Measurements from ENCODE around the gene PACRG.

PACRG gene

DNA sequence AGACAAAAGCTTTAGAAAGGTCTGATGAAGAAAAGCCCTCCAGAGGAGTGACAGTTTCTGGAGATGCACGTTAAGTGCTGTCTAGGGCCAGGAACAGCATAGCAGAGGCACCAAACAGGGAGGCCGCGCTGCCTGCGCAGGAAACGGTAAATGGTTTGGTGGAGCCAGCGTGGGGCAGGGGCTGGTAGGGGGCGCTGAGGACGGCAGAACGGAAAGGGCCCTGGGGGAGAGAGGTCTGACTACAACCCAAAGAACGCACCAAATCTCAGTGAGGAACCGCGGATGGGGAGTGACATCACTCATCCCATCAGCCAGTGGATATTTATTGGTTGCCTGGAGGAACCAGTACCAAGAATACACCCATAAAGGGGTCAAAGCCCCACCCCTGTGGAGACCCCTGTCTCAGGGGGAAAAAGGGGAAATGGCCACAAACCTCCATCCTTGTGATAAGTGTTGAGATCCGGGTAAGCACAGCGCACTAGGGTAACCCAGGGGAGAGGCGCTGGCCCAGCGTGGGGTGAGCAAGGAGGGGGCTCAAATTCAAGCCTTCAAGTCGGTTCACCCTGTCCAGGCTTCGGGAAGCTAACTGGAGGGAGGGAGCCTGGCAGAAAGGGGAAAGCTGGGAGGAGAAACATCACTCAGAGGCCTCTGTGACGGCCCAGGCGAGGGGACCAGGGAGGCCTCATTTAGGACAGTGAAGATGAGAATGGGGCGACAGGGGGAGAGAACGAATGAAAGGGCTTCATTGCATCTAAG, 437.6 kb downstream of the PACRG start:
- Mint-ChIP-seq H3K27ac (no peak overlapping the region), H3K27me3 (ENCODE audit: low read depth) (no peaks in the 10 kb centered on the region), H3K36me3 (ENCODE audit: low read depth) (no peaks in the 10 kb centered on the region), H3K4me1 (ENCODE audit: low read depth) (no peaks in the 10 kb centered on the region), H3K4me3 (no peak overlapping the region), H3K9me3 (no peaks in the 10 kb centered on the region)
- no peak for DNase-seq (ENCODE audit: low spot score)

DNA sequence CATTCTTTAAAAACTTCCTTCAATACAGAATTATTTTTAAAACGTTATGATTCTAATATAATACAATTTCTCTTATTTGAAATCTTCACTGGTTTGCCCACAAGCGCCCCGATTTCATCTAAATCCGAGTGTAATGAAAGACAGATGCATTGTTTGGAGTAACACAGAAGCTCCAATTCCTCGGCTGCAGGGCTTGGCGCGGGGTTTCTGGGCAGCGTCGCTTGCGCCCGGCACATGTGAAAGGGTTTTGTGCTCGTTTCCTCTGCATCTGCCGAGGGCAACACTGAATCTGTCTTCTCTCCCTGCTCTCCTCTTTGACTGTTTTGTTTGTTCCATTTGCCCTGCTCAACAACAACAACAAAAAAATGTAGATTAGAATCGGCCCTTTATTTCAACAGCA, 438.1 kb downstream of the PACRG start:
- Mint-ChIP-seq H3K9me3 (no peaks in the 10 kb centered on the region), H3K27ac (no peak overlapping the region), H3K36me3 (ENCODE audit: low read depth) (no peaks in the 10 kb centered on the region), H3K4me1 (ENCODE audit: low read depth) (no peaks in the 10 kb centered on the region), H3K4me3 (no peak overlapping the region), H3K27me3 (ENCODE audit: low read depth) (no peaks in the 10 kb centered on the region)
- no peak for DNase-seq (ENCODE audit: low spot score)

GRCh38 chr6:163166507-163166906, 438.7 kb downstream of the PACRG start:
- Mint-ChIP-seq H3K9me3 (no peaks in the 10 kb centered on the region), H3K36me3 (ENCODE audit: low read depth) (no peaks in the 10 kb centered on the region), H3K27ac (no peak overlapping the region), H3K4me1 (ENCODE audit: low read depth) (no peaks in the 10 kb centered on the region), H3K27me3 (ENCODE audit: low read depth) (no peaks in the 10 kb centered on the region), H3K4me3 (no peak overlapping the region)
- no peak for DNase-seq (ENCODE audit: low spot score)

- Mint-ChIP-seq H3K36me3 (ENCODE audit: low read depth) (no peaks in the 10 kb centered on the region), H3K9me3 (no peaks in the 10 kb centered on the region), H3K4me3 (no peak overlapping the region), H3K27me3 (ENCODE audit: low read depth) (no peaks in the 10 kb centered on the region), H3K4me1 (ENCODE audit: low read depth) (no peaks in the 10 kb centered on the region), H3K27ac (no peak overlapping the region)
- no peak for DNase-seq (ENCODE audit: low spot score)
These were observed 441.7 kb downstream of the PACRG start for GRCh38 chr6:163169521-163169920.

DNA sequence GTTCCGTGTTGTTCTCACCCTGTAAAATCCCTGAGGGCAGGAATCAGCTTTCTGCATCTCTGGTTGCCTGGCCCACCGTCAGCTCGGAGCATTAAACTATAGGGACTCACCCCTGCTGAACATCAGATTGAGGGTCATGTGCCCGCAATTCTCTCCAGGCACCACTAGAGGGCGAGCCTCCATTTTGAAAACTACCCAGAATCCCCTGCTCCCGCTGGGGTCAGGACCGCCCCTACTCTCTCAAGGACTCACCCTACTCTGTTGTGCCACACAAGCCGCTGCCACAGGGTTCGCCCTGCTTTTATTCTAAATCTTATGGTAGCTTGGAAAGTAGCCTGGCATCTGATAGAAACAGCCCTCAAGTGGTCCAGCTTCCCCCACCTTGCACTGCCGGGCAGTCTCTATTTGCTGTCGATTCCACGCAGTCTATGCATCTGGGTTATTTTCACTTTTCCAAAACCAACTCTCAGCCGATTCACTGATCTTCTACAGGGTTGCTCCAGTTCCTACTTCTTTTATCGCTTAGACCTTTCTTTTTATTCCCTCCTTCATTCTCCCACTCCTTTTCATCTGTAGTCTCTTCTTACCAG, 442.6 kb downstream of the PACRG start:
- Mint-ChIP-seq H3K27ac (no peak overlapping the region), H3K36me3 (ENCODE audit: low read depth) (no peaks in the 10 kb centered on the region), H3K27me3 (ENCODE audit: low read depth) (no peaks in the 10 kb centered on the region), H3K9me3 (no peaks in the 10 kb centered on the region), H3K4me1 (ENCODE audit: low read depth) (no peaks in the 10 kb centered on the region), H3K4me3 (no peak overlapping the region)
- DNase-seq (ENCODE audit: low spot score) = peak; percentile 5

GRCh38 chr6:163173741-163174140, 446.0 kb downstream of the PACRG start:
- DNase-seq (ENCODE audit: low spot score) = no peak
- no peak overlapping the region for H3K27ac Mint-ChIP-seq
- no peak overlapping the region for H3K4me3 Mint-ChIP-seq
- H3K9me3 Mint-ChIP-seq = no peaks in the 10 kb centered on the region
- H3K36me3 Mint-ChIP-seq (ENCODE audit: low read depth) = no peaks in the 10 kb centered on the region
- H3K27me3 Mint-ChIP-seq (ENCODE audit: low read depth) = no peaks in the 10 kb centered on the region
- H3K4me1 Mint-ChIP-seq (ENCODE audit: low read depth) = no peaks in the 10 kb centered on the region

DNA sequence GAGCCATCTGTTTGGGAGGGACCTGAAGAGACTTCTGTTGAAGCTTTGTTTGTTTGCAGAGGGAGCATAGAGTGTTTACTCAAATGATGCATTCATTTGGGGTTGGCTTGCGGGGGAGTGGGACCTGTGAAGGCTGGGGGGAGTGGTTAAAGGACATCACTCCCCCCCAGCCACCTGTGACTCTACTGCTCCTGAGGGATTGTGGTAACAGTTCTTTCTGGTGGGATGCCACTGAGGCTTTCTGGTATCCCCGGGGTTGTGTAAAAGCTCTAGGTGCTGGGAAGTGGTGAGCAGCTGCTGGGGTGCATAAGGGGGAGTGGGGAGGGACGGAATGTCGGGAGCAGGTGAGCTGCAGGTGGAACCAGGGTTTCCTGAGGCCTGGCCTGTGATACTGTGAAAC, 447.5 kb downstream of the PACRG start:
- H3K36me3 Mint-ChIP-seq (ENCODE audit: low read depth) = no peaks in the 10 kb centered on the region
- no peaks in the 10 kb centered on the region for H3K4me1 Mint-ChIP-seq (ENCODE audit: low read depth)
- no peaks in the 10 kb centered on the region for H3K27me3 Mint-ChIP-seq (ENCODE audit: low read depth)
- H3K27ac Mint-ChIP-seq = no peak overlapping the region
- DNase-seq (ENCODE audit: low spot score) = no peak
- no peak overlapping the region for H3K4me3 Mint-ChIP-seq
- no peaks in the 10 kb centered on the region for H3K9me3 Mint-ChIP-seq

DNA sequence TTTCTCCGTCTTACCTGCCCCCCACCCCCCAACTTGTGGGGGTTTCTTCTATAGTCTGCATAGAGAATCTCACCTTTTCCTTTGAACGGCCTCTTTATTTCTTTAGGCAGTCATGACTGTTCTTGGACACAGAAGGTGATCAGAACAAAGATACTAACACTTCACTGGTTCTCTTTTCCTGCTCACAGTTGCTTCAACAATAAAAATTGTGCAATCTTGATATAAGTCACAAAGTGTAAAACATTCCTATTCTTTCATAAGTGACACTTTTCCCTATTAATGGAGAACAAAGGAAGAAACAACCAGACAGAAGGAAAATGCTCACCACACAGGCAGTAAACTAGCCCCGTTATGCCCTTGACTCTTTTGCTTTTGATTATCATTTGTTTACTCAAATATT, 448.3 kb downstream of the PACRG start:
- H3K27ac Mint-ChIP-seq = no peak overlapping the region

GRCh38 chr6:163177007-163177406, 449.2 kb downstream of the PACRG start:
- no peaks in the 10 kb centered on the region for H3K36me3 Mint-ChIP-seq (ENCODE audit: low read depth)

More for the DNA sequence above, 448.3 kb downstream of the PACRG start:
- Mint-ChIP-seq H3K4me1 (ENCODE audit: low read depth) (no peaks in the 10 kb centered on the region), H3K4me3 (no peak overlapping the region), H3K9me3 (no peaks in the 10 kb centered on the region), H3K36me3 (ENCODE audit: low read depth) (no peaks in the 10 kb centered on the region), H3K27me3 (ENCODE audit: low read depth) (no peaks in the 10 kb centered on the region)
- no peak for DNase-seq (ENCODE audit: low spot score)

GRCh38 chr6:163177892-163178420, 450.2 kb downstream of the PACRG start:
- Mint-ChIP-seq H3K27me3 (ENCODE audit: low read depth) (peaks cover 2% of the 10 kb centered on the region), H3K4me1 (ENCODE audit: low read depth) (no peaks in the 10 kb centered on the region), H3K9me3 (no peaks in the 10 kb centered on the region), H3K4me3 (no peak overlapping the region), H3K36me3 (ENCODE audit: low read depth) (no peaks in the 10 kb centered on the region), H3K27ac (no peak overlapping the region)
- no peak for DNase-seq (ENCODE audit: low spot score)

More at GRCh38 chr6:163177007-163177406, 449.2 kb downstream of the PACRG start:
- DNase-seq (ENCODE audit: low spot score) = no peak
- Mint-ChIP-seq H3K4me1 (ENCODE audit: low read depth) (no peaks in the 10 kb centered on the region), H3K27me3 (ENCODE audit: low read depth) (peaks cover 2% of the 10 kb centered on the region), H3K4me3 (no peak overlapping the region), H3K27ac (no peak overlapping the region), H3K9me3 (no peaks in the 10 kb centered on the region)

GRCh38 chr6:163179061-163179460, 451.3 kb downstream of the PACRG start:
- Mint-ChIP-seq H3K27me3 (ENCODE audit: low read depth) (peaks cover 2% of the 10 kb centered on the region), H3K36me3 (ENCODE audit: low read depth) (no peaks in the 10 kb centered on the region), H3K4me1 (ENCODE audit: low read depth) (no peaks in the 10 kb centered on the region), H3K9me3 (no peaks in the 10 kb centered on the region), H3K27ac (no peak overlapping the region), H3K4me3 (no peak overlapping the region)
- DNase-seq (ENCODE audit: low spot score) = no peak

DNA sequence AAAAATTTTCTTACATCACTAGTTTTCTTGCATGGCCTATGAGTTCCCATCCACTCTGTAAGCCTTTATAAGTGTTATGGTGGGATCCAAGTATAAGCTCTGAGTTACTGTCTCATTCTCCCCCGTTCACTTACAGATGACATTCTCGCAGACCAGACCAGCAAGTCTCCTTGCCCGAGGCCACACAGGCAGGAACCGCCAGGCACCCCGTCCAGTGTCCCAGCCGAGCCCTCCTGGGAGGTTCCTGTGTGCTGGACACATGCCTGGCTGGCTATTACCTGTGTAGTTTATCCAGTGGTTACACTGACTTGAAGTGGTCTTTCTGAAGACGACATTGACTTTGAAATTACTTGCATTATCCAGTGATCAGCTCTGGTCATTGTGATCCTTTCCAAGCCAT, 451.9 kb downstream of the PACRG start:
- H3K27me3 Mint-ChIP-seq (ENCODE audit: low read depth) = peaks cover 2% of the 10 kb centered on the region
- H3K27ac Mint-ChIP-seq = no peak overlapping the region
- H3K36me3 Mint-ChIP-seq (ENCODE audit: low read depth) = no peaks in the 10 kb centered on the region
- no peaks in the 10 kb centered on the region for H3K4me1 Mint-ChIP-seq (ENCODE audit: low read depth)
- no peak for DNase-seq (ENCODE audit: low spot score)
- H3K9me3 Mint-ChIP-seq = no peaks in the 10 kb centered on the region
- no peak overlapping the region for H3K4me3 Mint-ChIP-seq

GRCh38 chr6:163180874-163181541, 453.2 kb downstream of the PACRG start:
- no peaks in the 10 kb centered on the region for H3K4me1 Mint-ChIP-seq (ENCODE audit: low read depth)
- H3K9me3 Mint-ChIP-seq = no peaks in the 10 kb centered on the region
- H3K4me3 Mint-ChIP-seq = no peak overlapping the region
- H3K36me3 Mint-ChIP-seq (ENCODE audit: low read depth) = no peaks in the 10 kb centered on the region
- DNase-seq (ENCODE audit: low spot score) = no peak
- no peak overlapping the region for H3K27ac Mint-ChIP-seq
- H3K27me3 Mint-ChIP-seq (ENCODE audit: low read depth) = peaks cover 2% of the 10 kb centered on the region

DNA sequence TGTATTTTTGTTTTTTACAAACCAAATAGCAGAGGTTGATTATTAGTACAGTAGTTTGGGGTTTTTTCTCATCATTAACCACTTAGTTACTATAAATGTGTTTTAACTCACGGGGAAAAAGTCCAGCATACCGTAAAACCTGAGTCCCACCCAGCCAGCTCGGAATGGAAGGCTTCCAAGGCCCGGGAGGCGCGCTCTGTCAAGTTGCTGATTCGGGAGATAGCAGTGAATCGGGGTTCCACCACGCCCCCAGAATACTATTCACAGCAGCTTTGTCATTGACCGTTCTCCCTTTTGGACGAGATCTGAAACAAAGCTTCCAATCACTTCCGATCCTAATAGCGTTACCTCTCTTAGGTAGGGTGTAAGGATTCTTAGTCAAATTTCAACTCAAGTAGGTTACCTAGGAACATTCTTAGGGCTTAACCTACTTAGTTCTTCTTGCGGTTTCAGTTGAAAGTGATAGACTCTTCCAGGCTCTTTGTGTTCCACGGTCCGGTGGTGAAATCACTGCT, 453.9 kb downstream of the PACRG start:
- H3K27me3 Mint-ChIP-seq (ENCODE audit: low read depth) = peaks cover 2% of the 10 kb centered on the region
- H3K36me3 Mint-ChIP-seq (ENCODE audit: low read depth) = no peaks in the 10 kb centered on the region
- no peak overlapping the region for H3K27ac Mint-ChIP-seq
- DNase-seq (ENCODE audit: low spot score) = no peak
- H3K4me3 Mint-ChIP-seq = no peak overlapping the region
- no peaks in the 10 kb centered on the region for H3K9me3 Mint-ChIP-seq
- H3K4me1 Mint-ChIP-seq (ENCODE audit: low read depth) = no peaks in the 10 kb centered on the region

Measured in T-helper 2 cell treated with Interferon-gamma antibody and Interleukin-4, amounts not matched to agents 5 μg/mL and 100 μg/mL, for 36 hours (primary cell).